Common myeloid progenitor, CD34-positive (primary cell): ENCODE results near the gene UBE2K.
"Not testable (repeated sequence)": the region's sequence is repeated elsewhere in the genome, so short reads cannot be mapped to it uniquely, and the experiment has no call there.

Experiments
- CTCF ChIA-PET: fragments of 350-600 bp; sonication (Branson Sonifier 250); formaldehyde crosslinking; loops from one replicate; lab custom pipeline; 2021; ENCODE audit warnings: antibody characterized with exemption; lab: Charles Lee
- POLR2A ChIA-PET: fragments of 350-600 bp; sonication (Branson Sonifier 250); formaldehyde crosslinking; loops from one replicate; lab custom pipeline; 2021; ENCODE audit warnings: antibody characterized with exemption; lab: Charles Lee
- DNase-seq, 3 donors: peaks; one replicate each; pipeline versions ENCODE4 v3.0.0 to v3.0.0-alpha.2; 2013
- H3K27ac ChIP-seq, 2 experiments: 1 replicate in 1 of 2; 2 replicates in 1 of 2; pipeline ENCODE4 v1.7.0; 2013; ENCODE audit warnings: inconsistent platforms in 2 of 2, low read length in 2 of 2, mild to moderate bottlenecking in 2 of 2, low read depth in 1 of 2, moderate library complexity in 1 of 2; ENCODE audit not compliant: severe bottlenecking in 2 of 2, insufficient read depth in 1 of 2, poor library complexity in 1 of 2
- H3K27me3 ChIP-seq, 5 experiments: replicated peaks in 2 of 5; 1 replicate in 3 of 5; 2 replicates in 2 of 5; pipeline versions ENCODE4 v1.6.1 to v1.7.0; 2013; ENCODE audit warnings: low read length in 4 of 5, mild to moderate bottlenecking in 2 of 5, moderate library complexity in 2 of 5, inconsistent platforms in 1 of 5; ENCODE audit not compliant: insufficient read depth in 5 of 5, control insufficient read depth in 4 of 5
- H3K36me3 ChIP-seq, 4 experiments: 1 replicate in 2 of 4; 2 replicates in 2 of 4; pipeline versions ENCODE4 v1.6.1 to v1.7.0; 2013; ENCODE audit warnings: low read length in 3 of 4, control low read depth in 1 of 4, mild to moderate bottlenecking in 1 of 4; ENCODE audit not compliant: control insufficient read depth in 4 of 4, insufficient read depth in 4 of 4
- H3K4me1 ChIP-seq, 4 experiments: 1 replicate in 3 of 4; 2 replicates in 1 of 4; pipeline versions ENCODE4 v1.6.1 to v1.7.1; 2013; ENCODE audit warnings: low read length in 3 of 4, mild to moderate bottlenecking in 3 of 4, control low read depth in 1 of 4, inconsistent platforms in 1 of 4, moderate library complexity in 1 of 4; ENCODE audit not compliant: control insufficient read depth in 4 of 4, insufficient read depth in 4 of 4; ENCODE audit errors: control extremely low read depth in 1 of 4
- H3K4me3 ChIP-seq, 7 experiments: 1 replicate in 4 of 7; 2 replicates in 3 of 7; pipeline versions ENCODE4 v1.5.1 to v1.7.0; 2013; ENCODE audit warnings: mild to moderate bottlenecking in 7 of 7, low read length in 6 of 7, moderate library complexity in 6 of 7, inconsistent platforms in 2 of 7, low read depth in 2 of 7, control low read depth in 1 of 7; ENCODE audit not compliant: insufficient read depth in 4 of 7, control insufficient read depth in 1 of 7; ENCODE audit errors: extremely low read depth in 1 of 7
- H3K9me3 ChIP-seq, 5 experiments: 1 replicate in 4 of 5; 2 replicates in 1 of 5; pipeline versions ENCODE4 v1.6.1 to v1.7.1; 2013; ENCODE audit warnings: low read length in 4 of 5, mild to moderate bottlenecking in 2 of 5, inconsistent platforms in 1 of 5, low read depth in 1 of 5, moderate library complexity in 1 of 5; ENCODE audit not compliant: control insufficient read depth in 4 of 5, insufficient read depth in 2 of 5; ENCODE audit errors: control extremely low read depth in 1 of 5
- WGBS: methylation state at CpG from one replicate; pipeline ENCODE4 v1.1.5; 2013; ENCODE audit not compliant: insufficient coverage; 5-methylcytosine and 5-hydroxymethylcytosine counted together

UBE2K gene

GRCh38 chr4:39812500-39812899, 114.6 kb downstream of the UBE2K start:
- peak; percentile 38 to 93 (median 82) for DNase-seq
- CTCF ChIA-PET = no interaction called here
- no peak overlapping the region for H3K27ac ChIP-seq
- no peaks in the 10 kb centered on the region for H3K4me1 ChIP-seq
- no peak overlapping the region for H3K4me3 ChIP-seq
- WGBS = 93% methylated on average over 6 of the region's 6 CpGs
- no peaks in the 10 kb centered on the region for H3K9me3 ChIP-seq
- H3K27me3 ChIP-seq = no peaks in the 10 kb centered on the region
- POLR2A ChIA-PET = no interaction called here
- H3K36me3 ChIP-seq = no peaks in the 10 kb centered on the region

GRCh38 chr4:39813033-39813432, 115.1 kb downstream of the UBE2K start:
- H3K4me1 ChIP-seq, H3K4me3 ChIP-seq, H3K36me3 ChIP-seq, CTCF ChIA-PET, POLR2A ChIA-PET, H3K27me3 ChIP-seq, H3K27ac ChIP-seq, H3K9me3 ChIP-seq: not testable (repeated sequence)
- DNase-seq = peak in 2 of 3 donors; percentile 53 to 81
- no CpG with 5 or more reads among the region's 1 CpG for WGBS

- POLR2A ChIA-PET, CTCF ChIA-PET: not testable (repeated sequence)
- no CpG with 5 or more reads among the region's 2 CpGs for WGBS
These were observed 115.8 kb downstream of the UBE2K start for GRCh38 chr4:39813761-39814160.

GRCh38 chr4:39814403-39815185, 116.7 kb downstream of the UBE2K start:
- CTCF ChIA-PET = no interaction called here
- DNase-seq = peak; percentile 59 to 83 (median 61)
- WGBS = 96% methylated on average over 3 of the region's 7 CpGs
- H3K4me3 ChIP-seq = no peak overlapping the region
- no peaks in the 10 kb centered on the region for H3K9me3 ChIP-seq
- H3K36me3 ChIP-seq = no peaks in the 10 kb centered on the region
- POLR2A ChIA-PET = no interaction called here
- no peaks in the 10 kb centered on the region for H3K27me3 ChIP-seq
- no peak overlapping the region for H3K27ac ChIP-seq
- no peaks in the 10 kb centered on the region for H3K4me1 ChIP-seq

More at GRCh38 chr4:39813761-39814160, 115.8 kb downstream of the UBE2K start:
- DNase-seq = peak in 2 of 3 donors; percentile 56 to 81
- H3K27me3 ChIP-seq, H3K4me3 ChIP-seq, H3K27ac ChIP-seq, H3K9me3 ChIP-seq, H3K4me1 ChIP-seq, H3K36me3 ChIP-seq: not testable (repeated sequence)

GRCh38 chr4:39818646-39819045, 120.7 kb downstream of the UBE2K start:
- H3K27me3 ChIP-seq = no peaks in the 10 kb centered on the region
- CTCF ChIA-PET = interaction anchor here (0.7 to 0.9 kb wide), 2 partner anchors 62 to 349 kb away, joined by 3 read pairs; no protein-coding TSS in a partner anchor
- no peaks in the 10 kb centered on the region for H3K9me3 ChIP-seq
- no peak overlapping the region for H3K4me3 ChIP-seq
- DNase-seq = no peak
- H3K27ac ChIP-seq = no peak overlapping the region
- WGBS = 79% methylated on average over 5 of the region's 5 CpGs
- POLR2A ChIA-PET = no interaction called here
- peaks cover 0 to 18% (median 4%) of the 10 kb centered on the region in 4 experiments for H3K36me3 ChIP-seq
- H3K4me1 ChIP-seq = no peaks in the 10 kb centered on the region

- 100% methylated on average over 1 of the region's 5 CpGs for WGBS
- Histone ChIP-seq H3K9me3 (no peaks in the 10 kb centered on the region), H3K27me3 (no peaks in the 10 kb centered on the region), H3K27ac (no peak overlapping the region), H3K4me1 (peaks cover 0 to 7% (median 1%) of the 10 kb centered on the region in 4 experiments), H3K36me3 (peaks cover 0 to 24% (median 6%) of the 10 kb centered on the region in 4 experiments), H3K4me3 (no peak overlapping the region)
- ChIA-PET POLR2A (no interaction called here), CTCF (no interaction called here)
- no peak for DNase-seq
These were observed 122.2 kb downstream of the UBE2K start for GRCh38 chr4:39820186-39820585.

- Histone ChIP-seq H3K4me3 (no peak overlapping the region), H3K36me3 (peaks cover 0 to 27% (median 8%) of the 10 kb centered on the region in 4 experiments), H3K27me3 (no peaks in the 10 kb centered on the region), H3K9me3 (no peaks in the 10 kb centered on the region), H3K27ac (no peak overlapping the region), H3K4me1 (peaks cover 2 to 17% (median 7%) of the 10 kb centered on the region in 4 experiments)
- POLR2A ChIA-PET = no interaction called here
- CTCF ChIA-PET = no interaction called here
- 99% methylated on average over 9 of the region's 9 CpGs for whole genome bisulfite sequencing
- no peak for DNase-seq
These were observed 124.0 kb downstream of the UBE2K start for GRCh38 chr4:39821951-39822350.
